Chondrocyte (in vitro differentiated cells): ENCODE results near the gene PTPRG. TPM values are rescaled to one million over a fixed set of nuclear protein-coding genes. Genes with fewer than 3 reads are reported as not detected.
"Not testable (repeated sequence)": the region's sequence is repeated elsewhere in the genome, so short reads cannot be mapped to it uniquely, and the experiment has no call there.

Experiments used
- DNase-seq: peaks from one replicate; pipeline ENCODE4 v3.0.0; 2021; ENCODE audit warnings: mixed read lengths, low spot score
- H3K27ac Mint-ChIP-seq: one replicate; pipeline ENCODE4 v1.8.0; 2021; ENCODE audit warnings: mild to moderate bottlenecking, moderate library complexity, mixed read lengths; ENCODE audit not compliant: unreplicated experiment
- H3K27me3 Mint-ChIP-seq: 2 replicates; pipeline ENCODE4 v1.8.0; 2021; ENCODE audit warnings: low read depth, mixed read lengths
- H3K36me3 Mint-ChIP-seq: 2 replicates; pipeline ENCODE4 v1.8.0; 2021; ENCODE audit warnings: low read depth, mixed read lengths
- H3K4me1 Mint-ChIP-seq: 2 replicates; pipeline ENCODE4 v1.8.0; 2021; ENCODE audit warnings: low read depth, mild to moderate bottlenecking, mixed read lengths
- H3K4me3 Mint-ChIP-seq: one replicate; pipeline ENCODE4 v1.8.0; 2021; ENCODE audit warnings: mild to moderate bottlenecking, moderate library complexity, mixed read lengths; ENCODE audit not compliant: unreplicated experiment
- H3K9me3 Mint-ChIP-seq: 2 replicates; pipeline ENCODE4 v1.8.0; 2021; ENCODE audit warnings: low read depth, mixed read lengths
- CTCF ChIP-seq: fragments of 200-600 bp; sonication (generic); IDR thresholded peaks from 2 replicates; pipeline ENCODE4 v1.5.0; 2021; ENCODE audit warnings: antibody characterized with exemption, mild to moderate bottlenecking, moderate library complexity
- total RNA-seq: library from RNA; stranded (reverse); gene quantifications from 3 replicates; pipeline ENCODE4 v1.2.1, GENCODE V29; 2021

PTPRG gene
- total RNA-seq, 1 donor from 2014 or later, result 45.5 TPM

GRCh38 chr3:61814674-61815073 is 253.3 kb downstream of the PTPRG start:
- no peak for TF ChIP-seq CTCF
- no peak overlapping the region for H3K4me3 Mint-ChIP-seq
- peaks cover 34% of the 10 kb centered on the region for H3K4me1 Mint-ChIP-seq
- H3K27me3 Mint-ChIP-seq, result no peaks in the 10 kb centered on the region
- H3K27ac Mint-ChIP-seq, result no peak overlapping the region
- H3K9me3 Mint-ChIP-seq, result no peaks in the 10 kb centered on the region
- H3K36me3 Mint-ChIP-seq, result peaks cover 1% of the 10 kb centered on the region
- no peak for DNase-seq

GRCh38 chr3:61816304-61816703 is 254.9 kb downstream of the PTPRG start:
- not testable (repeated sequence) for H3K27me3 Mint-ChIP-seq, DNase-seq, H3K4me3 Mint-ChIP-seq, H3K36me3 Mint-ChIP-seq, H3K27ac Mint-ChIP-seq, H3K9me3 Mint-ChIP-seq
- H3K4me1 Mint-ChIP-seq, result peaks cover 37% of the 10 kb centered on the region

GRCh38 chr3:61819861-61820260 is 258.5 kb downstream of the PTPRG start:
- DNase-seq, result no peak
- Mint-ChIP-seq H3K4me1 (peaks cover 38% of the 10 kb centered on the region), H3K27me3 (no peaks in the 10 kb centered on the region), H3K36me3 (peaks cover 1% of the 10 kb centered on the region), H3K9me3 (no peaks in the 10 kb centered on the region), H3K4me3 (no peak overlapping the region), H3K27ac (no peak overlapping the region)
- TF ChIP-seq CTCF, result no peak

- H3K9me3 Mint-ChIP-seq, result no peaks in the 10 kb centered on the region
- no peak for TF ChIP-seq CTCF
- no peak for DNase-seq
- H3K4me1 Mint-ChIP-seq, result peaks cover 38% of the 10 kb centered on the region
- H3K27ac Mint-ChIP-seq, result no peak overlapping the region
- peaks cover 1% of the 10 kb centered on the region for H3K36me3 Mint-ChIP-seq
- H3K4me3 Mint-ChIP-seq, result no peak overlapping the region
- H3K27me3 Mint-ChIP-seq, result no peaks in the 10 kb centered on the region
These were observed 259.1 kb downstream of the PTPRG start for GRCh38 chr3:61820306-61820992.

GRCh38 chr3:61821823-61822251 is 260.5 kb downstream of the PTPRG start:
- Mint-ChIP-seq H3K4me3 (peak overlapping the region; percentile 21), H3K9me3 (no peaks in the 10 kb centered on the region), H3K36me3 (no peaks in the 10 kb centered on the region), H3K27me3 (no peaks in the 10 kb centered on the region), H3K27ac (peak overlapping the region; percentile 23), H3K4me1 (peaks cover 38% of the 10 kb centered on the region)
- TF ChIP-seq CTCF, result no peak
- DNase-seq, result no peak

- H3K36me3 Mint-ChIP-seq, result no peaks in the 10 kb centered on the region
- no peak overlapping the region for H3K4me3 Mint-ChIP-seq
- no peak for DNase-seq
- H3K27ac Mint-ChIP-seq, result peak overlapping the region; percentile 23
- no peaks in the 10 kb centered on the region for H3K9me3 Mint-ChIP-seq
- peaks cover 38% of the 10 kb centered on the region for H3K4me1 Mint-ChIP-seq
- no peaks in the 10 kb centered on the region for H3K27me3 Mint-ChIP-seq
- TF ChIP-seq CTCF, result no peak
These were observed 261.2 kb downstream of the PTPRG start for GRCh38 chr3:61822588-61822987.
